B cell (primary cell): ENCODE data around the gene TLK1. TPM values are rescaled to one million over a fixed set of nuclear protein-coding genes. Genes with fewer than 3 reads are reported as not detected.
"Not testable (repeated sequence)": the region's sequence is repeated elsewhere in the genome, so short reads cannot be mapped to it uniquely, and the experiment has no call there.

Source experiments
- ATAC-seq: fragments of 200-7000 bp; cut with Tn5 transposase; one replicate; pipeline ENCODE4 v1.10.0; 2021; ENCODE audit warnings: low read depth, mild to moderate bottlenecking, moderate number of reproducible peaks, moderate library complexity
- CTCF ChIA-PET: fragments of 350-600 bp; sonication (Branson Sonifier 250); formaldehyde crosslinking; loops from one replicate; lab custom pipeline; 2021; ENCODE audit warnings: antibody characterized with exemption, inconsistent platforms; lab: Charles Lee
- POLR2A ChIA-PET: fragments of 350-600 bp; sonication (Branson Sonifier 250); formaldehyde crosslinking; loops from one replicate; lab custom pipeline; 2021; ENCODE audit warnings: antibody characterized with exemption; lab: Charles Lee
- DNase-seq: peaks from one replicate; pipeline ENCODE4 v3.0.0; 2013
- H2AFZ ChIP-seq: 2 replicates; pipeline ENCODE4 v1.6.1; 2012; ENCODE audit warnings: mild to moderate bottlenecking, low read depth, low read length; ENCODE audit not compliant: insufficient read depth, poor library complexity, severe bottlenecking
- H3K27ac ChIP-seq, 2 donors: 1 replicate in 1 of 2; 2 replicates in 1 of 2; pipeline ENCODE4 v1.5.1; 2012 to 2013; ENCODE audit warnings: low read length in 2 of 2, mild to moderate bottlenecking in 2 of 2, moderate library complexity in 1 of 2
- H3K27me3 ChIP-seq, 4 experiments: fragments of 200-600 bp in 1 of 4; sonication (generic) in 1 of 4; replicated peaks in 1 of 4; 1 replicate in 2 of 4; 2 replicates in 2 of 4; pipeline versions ENCODE4 v1.6.1 to v1.7.0; 2013 to 2016; ENCODE audit warnings: low read length in 3 of 4, mild to moderate bottlenecking in 2 of 4, mixed read lengths in 1 of 4, moderate library complexity in 1 of 4; ENCODE audit not compliant: insufficient read depth in 4 of 4, control insufficient read depth in 3 of 4; ENCODE audit errors: control extremely low read depth in 1 of 4
- H3K36me3 ChIP-seq, 2 experiments: replicated peaks in 1 of 2; 1 replicate in 1 of 2; 2 replicates in 1 of 2; pipeline versions ENCODE4 v1.6.1 to v1.7.1; 2013; ENCODE audit warnings: low read length in 1 of 2; ENCODE audit not compliant: insufficient read depth in 2 of 2, control insufficient read depth in 1 of 2; ENCODE audit errors: control extremely low read depth in 1 of 2, extremely low read depth in 1 of 2
- H3K4me1 ChIP-seq, 2 donors: fragments of 200-600 bp in 1 of 2; sonication (generic) in 1 of 2; 1 replicate in 1 of 2; 2 replicates in 1 of 2; pipeline versions ENCODE4 v1.5.1 to v1.6.1; 2013 to 2017; ENCODE audit warnings: low read length in 2 of 2; ENCODE audit not compliant: control insufficient read depth in 2 of 2, insufficient read depth in 2 of 2
- H3K4me2 ChIP-seq: replicated peaks from 2 replicates; pipeline ENCODE3; 2012; ENCODE audit warnings: mild to moderate bottlenecking, low read depth, low read length; ENCODE audit not compliant: poor library complexity, severe bottlenecking
- H3K4me3 ChIP-seq, 5 experiments: fragments of 200-600 bp in 1 of 5; sonication (generic) in 1 of 5; 1 replicate in 3 of 5; 2 replicates in 2 of 5; pipeline versions ENCODE4 v1.5.1 to v1.7.0; 2011 to 2016; ENCODE audit warnings: low read length in 4 of 5, mild to moderate bottlenecking in 4 of 5, low read depth in 2 of 5, control low read depth in 1 of 5, moderate library complexity in 1 of 5; ENCODE audit not compliant: insufficient read depth in 1 of 5; ENCODE audit errors: control extremely low read depth in 1 of 5, extremely low read depth in 1 of 5
- H3K79me2 ChIP-seq: fragments of 200-600 bp; sonication (generic); one replicate; pipeline ENCODE4 v1.6.0; 2016; ENCODE audit warnings: low read length; ENCODE audit not compliant: control insufficient read depth, insufficient read depth
- H3K9ac ChIP-seq: fragments of 200-600 bp; sonication (generic); 2 replicates; pipeline ENCODE4 v1.6.1; 2017; ENCODE audit warnings: mild to moderate bottlenecking, low read length, moderate library complexity
- H3K9me3 ChIP-seq, 3 donors: one replicate each; pipeline versions ENCODE4 v1.6.1 to v1.7.1; 2013; ENCODE audit warnings: low read length in 2 of 3; ENCODE audit not compliant: control insufficient read depth in 2 of 3, insufficient read depth in 1 of 3; ENCODE audit errors: control extremely low read depth in 1 of 3
- H4K20me1 ChIP-seq: 2 replicates; pipeline ENCODE4 v1.6.0; 2012; ENCODE audit warnings: mild to moderate bottlenecking, low read length; ENCODE audit not compliant: insufficient read depth, control insufficient read depth, poor library complexity, severe bottlenecking
- H3K27ac Mint-ChIP-seq: one replicate; pipeline ENCODE4 v1.8.0; 2021; ENCODE audit warnings: mixed read lengths
- H3K27me3 Mint-ChIP-seq: one replicate; pipeline ENCODE4 v1.8.0; 2021; ENCODE audit warnings: mixed read lengths
- H3K4me1 Mint-ChIP-seq: one replicate; pipeline ENCODE4 v1.8.0; 2021; ENCODE audit warnings: mixed read lengths
- H3K4me3 Mint-ChIP-seq: one replicate; pipeline ENCODE4 v1.8.0; 2021; ENCODE audit warnings: mixed read lengths
- H3K9me3 Mint-ChIP-seq: one replicate; pipeline ENCODE4 v1.8.0; 2022; ENCODE audit warnings: mixed read lengths; ENCODE audit not compliant: insufficient read depth
- EZH2 ChIP-seq: IDR thresholded peaks from 2 replicates; pipeline ENCODE4 v1.6.1; 2012; ENCODE audit warnings: borderline replicate concordance, low read depth, mild to moderate bottlenecking, moderate library complexity, low read length; ENCODE audit not compliant: insufficient read depth, poor library complexity, severe bottlenecking
- WGBS: methylation state at CpG from one replicate; pipeline ENCODE4 v1.1.5; 2013; ENCODE audit warnings: missing lambda C conversion rate; ENCODE audit not compliant: insufficient coverage; 5-methylcytosine and 5-hydroxymethylcytosine counted together
- intact Hi-C: fragments of 100-400 bp; cut with micrococcal nuclease; formaldehyde crosslinking; loops from one replicate; pipeline ENCODE4 v1.10.0; 2022
- polyA plus RNA-seq: library from polyadenylated mRNA; depleted of rRNA; stranded (reverse); fragments of >200 nt; gene quantifications from 2 replicates; pipeline ENCODE4 v1.2.3, GENCODE V29; 2012
- total RNA-seq, 2 donors: library from RNA; stranded (reverse); fragments of 120-200 nt in 1 of 2; gene quantifications; 1 replicate in 1 of 2; 2 replicates in 1 of 2; pipeline versions ENCODE4 v1.2.3 to v1.2.4, GENCODE V29; 2013 to 2022
- TF ChIP-seq, protein P1 (sequence below): fragments of 200-600 bp; IDR thresholded peaks from one replicate; pipeline ENCODE4 v1.8.0; 2022; ENCODE audit warnings: antibody characterized with exemption, mild to moderate bottlenecking

TLK1 gene
- total and polyA plus RNA-seq, 2 donors (not counting 1 experiment from before 2014, with no cell fraction given), result 13.8 to 186 TPM

DNA sequence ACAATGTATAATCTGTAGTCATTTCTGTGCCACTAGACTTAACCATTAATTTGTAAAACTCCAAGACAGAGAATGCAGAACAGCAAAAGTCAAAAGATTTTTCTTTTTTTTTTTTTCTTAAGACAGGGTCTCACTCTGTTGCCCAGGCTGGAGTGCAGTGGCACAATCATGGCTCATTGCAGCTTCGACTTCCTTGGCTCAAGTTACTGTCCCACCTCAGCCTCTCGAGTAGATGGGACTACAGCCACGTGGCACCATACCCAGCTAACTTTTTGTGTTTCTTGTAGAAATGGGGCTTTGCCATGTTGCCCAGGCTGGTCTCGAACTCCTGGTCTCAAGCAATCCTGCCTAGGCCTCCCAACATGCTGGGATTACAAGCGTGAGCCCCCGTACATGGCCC, 80.1 kb downstream of the TLK1 start:
- no peak overlapping the region for H3K27ac ChIP-seq
- Mint-ChIP-seq H3K27me3 (no peaks in the 10 kb centered on the region), H3K9me3 (no peaks in the 10 kb centered on the region), H3K4me1 (peaks cover 23% of the 10 kb centered on the region), H3K27ac (no peak overlapping the region), H3K4me3 (no peak overlapping the region)
- peaks cover 18% of the 10 kb centered on the region for H4K20me1 ChIP-seq
- H3K4me1 ChIP-seq, result no peaks in the 10 kb centered on the region
- CTCF ChIA-PET, result no interaction called here
- no peak overlapping the region for H3K4me3 ChIP-seq
- 100% methylated on average over 5 of the region's 6 CpGs for WGBS
- H3K27me3 ChIP-seq, result no peaks in the 10 kb centered on the region
- ATAC-seq (no peak), DNase-seq (no peak)
- H3K4me2 ChIP-seq, result no peak overlapping the region
- intact Hi-C loops, result no loop called here
- POLR2A ChIA-PET, result no interaction called here
- peaks cover 88% of the 10 kb centered on the region for H3K79me2 ChIP-seq
- H3K36me3 ChIP-seq, result peaks cover 2 to 31% of the 10 kb centered on the region in 2 experiments
- no peak overlapping the region for H2AFZ ChIP-seq
- no peak overlapping the region for H3K9ac ChIP-seq
- no peak for TF ChIP-seq EZH2
- TF ChIP-seq, protein P1, sequence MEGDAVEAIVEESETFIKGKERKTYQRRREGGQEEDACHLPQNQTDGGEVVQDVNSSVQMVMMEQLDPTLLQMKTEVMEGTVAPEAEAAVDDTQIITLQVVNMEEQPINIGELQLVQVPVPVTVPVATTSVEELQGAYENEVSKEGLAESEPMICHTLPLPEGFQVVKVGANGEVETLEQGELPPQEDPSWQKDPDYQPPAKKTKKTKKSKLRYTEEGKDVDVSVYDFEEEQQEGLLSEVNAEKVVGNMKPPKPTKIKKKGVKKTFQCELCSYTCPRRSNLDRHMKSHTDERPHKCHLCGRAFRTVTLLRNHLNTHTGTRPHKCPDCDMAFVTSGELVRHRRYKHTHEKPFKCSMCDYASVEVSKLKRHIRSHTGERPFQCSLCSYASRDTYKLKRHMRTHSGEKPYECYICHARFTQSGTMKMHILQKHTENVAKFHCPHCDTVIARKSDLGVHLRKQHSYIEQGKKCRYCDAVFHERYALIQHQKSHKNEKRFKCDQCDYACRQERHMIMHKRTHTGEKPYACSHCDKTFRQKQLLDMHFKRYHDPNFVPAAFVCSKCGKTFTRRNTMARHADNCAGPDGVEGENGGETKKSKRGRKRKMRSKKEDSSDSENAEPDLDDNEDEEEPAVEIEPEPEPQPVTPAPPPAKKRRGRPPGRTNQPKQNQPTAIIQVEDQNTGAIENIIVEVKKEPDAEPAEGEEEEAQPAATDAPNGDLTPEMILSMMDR, result no peak
- no peaks in the 10 kb centered on the region for H3K9me3 ChIP-seq

DNA sequence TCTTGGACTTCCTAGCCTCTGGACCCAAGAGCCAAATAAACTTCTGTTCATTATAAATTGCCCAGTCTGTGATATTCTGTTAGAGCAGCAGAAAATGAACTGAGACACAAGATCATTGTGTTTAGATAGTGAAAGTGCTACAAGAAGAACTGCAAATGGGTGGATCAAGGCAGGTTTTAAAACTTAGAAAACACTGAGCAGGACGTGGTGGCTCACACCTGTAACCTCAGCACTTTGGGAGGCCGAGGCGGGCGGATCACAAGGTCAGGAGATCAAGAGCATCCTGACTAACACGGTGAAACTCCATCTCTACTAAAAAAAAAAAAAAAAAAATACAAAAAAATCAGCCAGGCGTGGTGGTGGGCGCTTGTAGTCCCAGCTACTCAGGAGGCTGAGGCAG, 84.3 kb downstream of the TLK1 start:
- Histone ChIP-seq H3K79me2 (peaks cover 62% of the 10 kb centered on the region), H3K36me3 (peaks cover 7 to 38% of the 10 kb centered on the region in 2 experiments), H4K20me1 (peaks cover 16% of the 10 kb centered on the region)
- POLR2A ChIA-PET, result interaction anchor here (0.7 kb wide), 1 partner anchor 19 kb away, joined by 3 read pairs; no protein-coding TSS in a partner anchor
- H2AFZ ChIP-seq, H3K9ac ChIP-seq, H3K9me3 Mint-ChIP-seq, H3K9me3 ChIP-seq, H3K4me2 ChIP-seq, H3K27me3 ChIP-seq, H3K4me3 ChIP-seq, ATAC-seq, intact Hi-C loops, H3K4me1 ChIP-seq, H3K27me3 Mint-ChIP-seq, H3K27ac ChIP-seq, H3K4me3 Mint-ChIP-seq, H3K4me1 Mint-ChIP-seq, DNase-seq, H3K27ac Mint-ChIP-seq: not testable (repeated sequence)
- 100% methylated on average over 4 of the region's 7 CpGs for WGBS
- CTCF ChIA-PET, result interaction anchor here (2.9 kb wide), 1 partner anchor 10 kb away, joined by 12 read pairs; no protein-coding TSS in a partner anchor
